K562 (cell line): ENCODE data around the gene GLB1L3. TPM values are rescaled to one million over a fixed set of nuclear protein-coding genes. Genes with fewer than 3 reads are reported as not detected.

Experiments
- ATAC-seq: fragments of 200-7000 bp; cut with Tn5 transposase; 3 replicates; pipeline ENCODE4 v1.9.1; 2020; ENCODE audit warnings: moderate library complexity
- BruUV-seq: library from RNA; stranded (reverse); fragments of 400-500 nt; replicated peaks from 2 replicates; lab custom pipeline; 2021; lab: Mats Ljungman, UMichigan
- CTCF ChIA-PET: fragments of 300-600 bp; formaldehyde crosslinking; extraction: SDS; loops from one replicate; lab custom pipeline; 2021; ENCODE audit warnings: low intra/inter-chr PET ratio; lab: Yijun Ruan, JAX
- POLR2A ChIA-PET: fragments of 300-600, 350-650 bp; sonication (Branson Sonifier 250); formaldehyde crosslinking; extraction: SDS; loops from one replicate; lab custom pipeline; 2021; ENCODE audit warnings: antibody characterized with exemption, inconsistent platforms; lab: Yijun Ruan, JAX
- DNase-seq, 4 experiments: peaks; one replicate each; pipeline versions ENCODE4 v3.0.0 to v3.0.0-alpha.2; 2011 to 2018; ENCODE audit warnings: low spot score in 3 of 4, mixed read lengths in 3 of 4; ENCODE audit errors: extremely low read depth in 1 of 4
- FAIRE-seq: peaks from 2 replicates; lab custom pipeline; 2011; peaks lifted over from hg19 to GRCh38; lab: Jason Lieb, UNC
- H2AFZ ChIP-seq: 2 replicates; pipeline ENCODE4 v1.6.0; 2011; ENCODE audit warnings: low read depth, low read length, control low read depth, inconsistent platforms
- H3K27ac ChIP-seq: fragments of 200-600 bp; 3 replicates; pipeline ENCODE4 v1.8.0; 2011; ENCODE audit warnings: low read depth, mild to moderate bottlenecking, control low read depth, inconsistent platforms, low read length, moderate library complexity, mixed read lengths; ENCODE audit errors: extremely low read depth
- H3K27me3 ChIP-seq, 2 experiments: fragments of 300-600 bp in 1 of 2; 2 replicates in 1 of 2; 3 replicates in 1 of 2; pipeline versions ENCODE4 v1.6.0 to v1.8.0; 2011; ENCODE audit warnings: inconsistent platforms in 2 of 2, low read length in 2 of 2, mild to moderate bottlenecking in 1 of 2, mixed read lengths in 1 of 2, moderate library complexity in 1 of 2; ENCODE audit not compliant: control insufficient read depth in 2 of 2, insufficient read depth in 2 of 2
- H3K36me3 ChIP-seq: fragments of 300-600 bp; 3 replicates; pipeline ENCODE4 v1.8.0; 2011; ENCODE audit warnings: mild to moderate bottlenecking, low read length, inconsistent platforms; ENCODE audit not compliant: control insufficient read depth, insufficient read depth
- H3K4me1 ChIP-seq, 2 experiments: fragments of 200-600 bp in 1 of 2; replicated peaks in 1 of 2; 2 replicates in 1 of 2; 3 replicates in 1 of 2; pipeline versions ENCODE4 v1.5.1 to v1.8.0; 2011; ENCODE audit warnings: inconsistent platforms in 2 of 2, low read length in 2 of 2, mild to moderate bottlenecking in 1 of 2, mixed read lengths in 1 of 2, moderate library complexity in 1 of 2; ENCODE audit not compliant: control insufficient read depth in 2 of 2, insufficient read depth in 2 of 2
- H3K4me2 ChIP-seq: 2 replicates; pipeline ENCODE4 v1.6.1; 2011; ENCODE audit warnings: low read length, control low read depth, inconsistent platforms, mixed read lengths; ENCODE audit not compliant: insufficient read depth
- H3K4me3 ChIP-seq: fragments of 200-600 bp; sonication (generic), shearing (Covaris generic); 2 replicates; pipeline ENCODE4 v1.5.1; 2016; ENCODE audit warnings: control low read depth, inconsistent platforms
- H3K79me2 ChIP-seq: fragments of 200-600 bp; 3 replicates; pipeline ENCODE4 v1.8.0; 2011; ENCODE audit warnings: low read length, inconsistent platforms; ENCODE audit not compliant: control insufficient read depth, insufficient read depth
- H3K9ac ChIP-seq, 2 experiments: 2 replicates each; pipeline versions ENCODE4 v1.6.0 to v1.6.1; 2011; ENCODE audit warnings: low read depth in 2 of 2, low read length in 2 of 2, control low read depth in 1 of 2, inconsistent platforms in 1 of 2, mild to moderate bottlenecking in 1 of 2, mixed read lengths in 1 of 2; ENCODE audit not compliant: insufficient read depth in 1 of 2
- H3K9me1 ChIP-seq: one replicate; pipeline ENCODE4 v1.6.0; 2011; ENCODE audit warnings: inconsistent platforms, mild to moderate bottlenecking, low read length, moderate library complexity; ENCODE audit not compliant: control insufficient read depth, insufficient read depth
- H3K9me3 ChIP-seq: replicated peaks from 2 replicates; pipeline ENCODE4 v1.5.1; 2011; ENCODE audit warnings: low read depth, low read length, inconsistent platforms; ENCODE audit not compliant: control insufficient read depth, insufficient read depth
- H4K20me1 ChIP-seq: replicated peaks from 2 replicates; pipeline ENCODE4 v1.6.1; 2011; ENCODE audit warnings: low read length, inconsistent platforms, mixed read lengths; ENCODE audit not compliant: control insufficient read depth, insufficient read depth
- C11orf30 ChIP-seq: fragments of 450-650 bp; IDR thresholded peaks from 2 replicates; pipeline ENCODE4 v1.6.1; 2016; ENCODE audit warnings: low read depth, mild to moderate bottlenecking
- ETV6 ChIP-seq, 3 experiments: fragments of 150-350 bp in 1 of 3; sonication (generic) in 1 of 3; formaldehyde crosslinking in 1 of 3; IDR thresholded peaks; 2 replicates each; pipeline versions ENCODE4 v1.6.1 to v1.8.0; 2014 to 2022; ENCODE audit warnings: borderline replicate concordance in 2 of 3, low read depth in 2 of 3, antibody characterized with exemption in 1 of 3, low read length in 1 of 3, mild to moderate bottlenecking in 1 of 3, missing genetic modification reagents in 1 of 3
- FOXJ3 ChIP-seq: sonication (generic); formaldehyde crosslinking; IDR thresholded peaks from 2 replicates; pipeline ENCODE4 v1.4.0; 2020; ENCODE audit warnings: mild to moderate bottlenecking, missing genetic modification reagents
- IRF9 ChIP-seq: fragments of 450-650 bp; IDR thresholded peaks from 2 replicates; pipeline ENCODE4 v1.6.1; 2016; ENCODE audit warnings: missing biosample characterization, missing genetic modification characterization
- JUNB ChIP-seq: fragments of 450-650 bp; formaldehyde crosslinking; conservative IDR thresholded peaks from 2 replicates; pipeline ENCODE4 v1.4.0; 2020; ENCODE audit warnings: mild to moderate bottlenecking
- MAFF ChIP-seq: IDR thresholded peaks from 2 replicates; pipeline ENCODE4 v1.6.1; 2012; ENCODE audit warnings: low read length, improper control_type of control experiment
- MAFG ChIP-seq: fragments of 450-650 bp; conservative IDR thresholded peaks from 2 replicates; pipeline ENCODE4 v1.6.1; 2016; ENCODE audit warnings: missing genetic modification characterization, missing compliant biosample characterization
- MAFK ChIP-seq: IDR thresholded peaks from 2 replicates; pipeline ENCODE4 v1.6.1; 2011; ENCODE audit warnings: low read length, improper control_type of control experiment
- NBN ChIP-seq: fragments of 450-650 bp; IDR thresholded peaks from 2 replicates; pipeline ENCODE4 v1.6.1; 2016; ENCODE audit warnings: low read depth, mild to moderate bottlenecking
- NR1H2 ChIP-seq: sonication (generic); formaldehyde crosslinking; IDR thresholded peaks from 2 replicates; pipeline ENCODE4 v1.4.0; 2020; ENCODE audit warnings: mild to moderate bottlenecking, missing genetic modification reagents
- RAD21 ChIP-seq, 2 experiments: fragments of 250-450 bp in 1 of 2; fragments of 450-650 bp in 1 of 2; sonication (Bioruptor Pico) in 1 of 2; formaldehyde crosslinking in 1 of 2; IDR thresholded peaks in 1 of 2; conservative IDR thresholded peaks in 1 of 2; 2 replicates each; pipeline versions ENCODE4 v1.4.0 to v1.8.0; 2020 to 2022; ENCODE audit warnings: mild to moderate bottlenecking in 2 of 2, moderate library complexity in 1 of 2
- TFAP4 ChIP-seq: sonication (generic); formaldehyde crosslinking; IDR thresholded peaks from 2 replicates; pipeline ENCODE4 v1.8.0; 2022; ENCODE audit warnings: missing genetic modification reagents, mild to moderate bottlenecking, moderate library complexity, borderline replicate concordance
- THRAP3 ChIP-seq: fragments of 450-650 bp; IDR thresholded peaks from 2 replicates; pipeline ENCODE4 v1.6.1; 2016; ENCODE audit warnings: mild to moderate bottlenecking, inconsistent platforms, borderline replicate concordance
- ZNF121 ChIP-seq: sonication (generic); formaldehyde crosslinking; conservative IDR thresholded peaks from 2 replicates; pipeline ENCODE4 v1.8.0; 2022; ENCODE audit warnings: missing genetic modification reagents
- ZNF316 ChIP-seq: fragments of 450-650 bp; IDR thresholded peaks from 2 replicates; pipeline ENCODE4 v1.6.1; 2016
- WGBS: fragments of 100-300 bp; shearing (Covaris generic); methylation state at CpG from one replicate; pipeline ENCODE4 v1.1.6; 2016; ENCODE audit warnings: low coverage, mixed read lengths; ENCODE audit not compliant: insufficient coverage; ENCODE audit errors: missing lambda C conversion rate; 5-methylcytosine and 5-hydroxymethylcytosine counted together
- in situ Hi-C: fragments of 300-500 bp; cut with MboI; formaldehyde crosslinking; loops from 4 replicates; pipeline ENCODE4 v1.15.0; 2018; ENCODE audit warnings: inconsistent platforms, mixed read lengths
- intact Hi-C: fragments of 100-400 bp; cut with micrococcal nuclease; formaldehyde crosslinking; loops from 2 replicates; pipeline ENCODE4 v1.14.2; 2022
- polyA plus RNA-seq, 8 experiments: library from polyadenylated mRNA; depleted of rRNA in 4 of 8; stranded (reverse) in 5 of 8; unstranded in 3 of 8; fragments of >200 nt; fragmentation: Nextera tagmentation in 2 of 8; fragmentation: Illumina TruSeq in 1 of 8; extraction: Ambion mirVana in 2 of 8; extraction: Trizol in 1 of 8; gene quantifications; 2 replicates each; pipeline versions ENCODE4 v1.2.1 to v1.2.3, GENCODE V29; 2011 to 2014; ENCODE audit warnings: inconsistent platforms in 1 of 8, missing spikeins in 1 of 8
- total RNA-seq, 7 experiments: library from RNA; depleted of rRNA in 6 of 7; stranded (reverse); fragments of >200 nt in 6 of 7; fragmentation: Illumina TruSeq in 2 of 7; extraction: Trizol in 2 of 7; gene quantifications; 2 replicates each; pipeline versions ENCODE4 v1.2.1 to v1.2.3, GENCODE V29; 2011 to 2021; ENCODE audit warnings: low replicate concordance in 1 of 7

The GLB1L3 gene
- total and polyA plus RNA-seq, 9 of the 15 experiments (the other 6 are each of a cell fraction or from before 2014, with no cell fraction given): 0.18 to 3.3 (median 0.49) TPM

GRCh38 chr11:134288486-134288885, 12.3 kb downstream of the GLB1L3 start:
- H3K79me2 ChIP-seq: no peaks in the 10 kb centered on the region
- no peak overlapping the region; a peak in 1 of 4 replicates for H3K9ac ChIP-seq
- ChIA-PET POLR2A (no interaction called here), CTCF (no interaction called here)
- H3K4me3 ChIP-seq: no peak overlapping the region
- peaks cover 5 to 13% of the 10 kb centered on the region in 2 experiments; a peak in 3 of 5 replicates for H3K4me1 ChIP-seq
- in situ Hi-C loops: no loop called here
- ATAC-seq: 0 out of 3 replicates have a peak, but pooled peaks have one; percentile 11
- no peak for DNase-seq
- H3K4me2 ChIP-seq: no peak overlapping the region
- intact Hi-C loops: no loop called here
- H3K36me3 ChIP-seq: no peaks in the 10 kb centered on the region
- no peaks in the 10 kb centered on the region for H3K9me1 ChIP-seq
- no peaks in the 10 kb centered on the region for H4K20me1 ChIP-seq
- H3K27ac ChIP-seq: no peak overlapping the region
- TF ChIP-seq ETV6 (IDR thresholded peaks at IDR 0.05; ENCODE audit: borderline replicate concordance in 1 of 2, low read depth in 2 of 2, low read length in 1 of 2) (no peak), ETV6 (CRISPR knock-in tag; IDR thresholded peaks at IDR 0.05; ENCODE audit: borderline replicate concordance) (no peak), NBN (no peak)
- 0 out of 2 replicates have a peak overlapping the region, but pooled peaks have one; percentile 15 for H2AFZ ChIP-seq
- no peak for FAIRE-seq
- H3K9me3 ChIP-seq: no peaks in the 10 kb centered on the region
- whole genome bisulfite sequencing: 74% methylated on average over 13 of the region's 13 CpGs
- BruUV-seq: no TSS peak
- peaks cover 14 to 35% of the 10 kb centered on the region in 2 experiments; a peak in 4 of 5 replicates for H3K27me3 ChIP-seq

GRCh38 chr11:134289167-134289566, 13.0 kb downstream of the GLB1L3 start:
- in situ Hi-C loops (no loop called here), intact Hi-C loops (no loop called here)
- Histone ChIP-seq H3K79me2 (no peaks in the 10 kb centered on the region), H3K27ac (peak overlapping the region; percentile 22; the same call in 2 of the 3 replicates), H3K4me3 (no peak overlapping the region), H3K9ac (no peak overlapping the region), H3K9me1 (no peaks in the 10 kb centered on the region), H3K9me3 (no peaks in the 10 kb centered on the region), H4K20me1 (no peaks in the 10 kb centered on the region), H2AFZ (peak overlapping the region; percentile 64), H3K27me3 (peaks cover 12 to 36% of the 10 kb centered on the region in 2 experiments), H3K4me1 (peaks cover 5 to 11% of the 10 kb centered on the region in 2 experiments; a peak in 3 of 5 replicates), H3K36me3 (no peaks in the 10 kb centered on the region), H3K4me2 (peak overlapping the region; percentile 37; the same call in 1 of the 2 replicates)
- POLR2A ChIA-PET: interaction anchor here (0.7 kb wide), 1 partner anchor 445 kb away, joined by 4 read pairs; no protein-coding TSS in a partner anchor
- no peak for ATAC-seq
- 19% methylated on average over 4 of the region's 4 CpGs for WGBS
- no TSS peak for BruUV-seq
- DNase-seq: no peak
- peak; percentile 15 for FAIRE-seq
- CTCF ChIA-PET: no interaction called here
- peak; percentile 71 for TF ChIP-seq MAFF
- no peak for TF ChIP-seq IRF9 (tag)
- TF ChIP-seq FOXJ3 (CRISPR knock-in tag): no peak
- no peak for TF ChIP-seq JUNB (CRISPR knock-in tag)
- TF ChIP-seq C11orf30: peak; percentile 90
- TF ChIP-seq RAD21 (CRISPR knock-in tag; conservative IDR thresholded peaks at IDR 0.05 in 1 of 2, IDR thresholded peaks at IDR 0.05 in 1 of 2): no peak
- no peak for TF ChIP-seq ZNF121 (CRISPR knock-in tag)
- peak; percentile 95 for TF ChIP-seq ZNF316
- no peak for TF ChIP-seq TFAP4 (CRISPR knock-in tag)
- no peak for TF ChIP-seq NR1H2
- peak; percentile 72 for TF ChIP-seq MAFG
- TF ChIP-seq MAFK: peak; percentile 64; the same call in 1 of the 2 replicates
- TF ChIP-seq THRAP3: no peak
